IgD-negative memory B cell (primary cell): ENCODE measurements around the gene ANO2. TPM values are rescaled to one million over a fixed set of nuclear protein-coding genes. Genes with fewer than 3 reads are reported as not detected.

ENCODE experiments used
- H3K27ac Mint-ChIP-seq, 3 donors: one replicate each; pipeline ENCODE4 v1.8.0; 2020 to 2022; ENCODE audit warnings: mild to moderate bottlenecking in 3 of 3, mixed read lengths in 3 of 3, moderate library complexity in 1 of 3
- H3K27me3 Mint-ChIP-seq: one replicate; pipeline ENCODE4 v1.8.0; 2021; ENCODE audit warnings: mixed read lengths
- H3K36me3 Mint-ChIP-seq: one replicate; pipeline ENCODE4 v1.8.0; 2020; ENCODE audit warnings: mild to moderate bottlenecking, mixed read lengths
- H3K4me1 Mint-ChIP-seq, 3 donors: one replicate each; pipeline ENCODE4 v1.8.0; 2020 to 2022; ENCODE audit warnings: mixed read lengths in 3 of 3, mild to moderate bottlenecking in 1 of 3
- H3K4me3 Mint-ChIP-seq, 4 donors: one replicate each; pipeline ENCODE4 v1.8.0; 2020 to 2022; ENCODE audit warnings: mild to moderate bottlenecking in 4 of 4, mixed read lengths in 4 of 4, moderate library complexity in 3 of 4
- H3K9me3 Mint-ChIP-seq, 3 donors: one replicate each; pipeline ENCODE4 v1.8.0; 2020 to 2021; ENCODE audit warnings: mixed read lengths in 3 of 3, mild to moderate bottlenecking in 1 of 3
- polyA plus RNA-seq: library from polyadenylated mRNA; unstranded; fragments of 300-500 nt; fragmentation: Illumina TruSeq; gene quantifications from one replicate; pipeline ENCODE4 v1.2.3, GENCODE V29; 2021

ANO2 gene
- polyA plus RNA-seq, 1 donor from 2014 or later, result not detected

GRCh38 chr12:5643266-5643665 lies 301.8 kb downstream of the ANO2 start:
- H3K9me3 Mint-ChIP-seq, result peaks cover 0 to 9% (median 0%) of the 10 kb centered on the region in 3 donors
- no peaks in the 10 kb centered on the region for H3K36me3 Mint-ChIP-seq
- H3K27me3 Mint-ChIP-seq, result no peaks in the 10 kb centered on the region
- H3K4me3 Mint-ChIP-seq, result no peak overlapping the region
- H3K27ac Mint-ChIP-seq, result no peak overlapping the region
- no peaks in the 10 kb centered on the region for H3K4me1 Mint-ChIP-seq

GRCh38 chr12:5637698-5638097 lies 307.4 kb downstream of the ANO2 start:
- Mint-ChIP-seq H3K36me3 (no peaks in the 10 kb centered on the region), H3K9me3 (peaks cover 0 to 8% (median 2%) of the 10 kb centered on the region in 3 donors), H3K27me3 (peaks cover 6% of the 10 kb centered on the region), H3K4me1 (no peaks in the 10 kb centered on the region), H3K27ac (no peak overlapping the region), H3K4me3 (no peak overlapping the region)

DNA sequence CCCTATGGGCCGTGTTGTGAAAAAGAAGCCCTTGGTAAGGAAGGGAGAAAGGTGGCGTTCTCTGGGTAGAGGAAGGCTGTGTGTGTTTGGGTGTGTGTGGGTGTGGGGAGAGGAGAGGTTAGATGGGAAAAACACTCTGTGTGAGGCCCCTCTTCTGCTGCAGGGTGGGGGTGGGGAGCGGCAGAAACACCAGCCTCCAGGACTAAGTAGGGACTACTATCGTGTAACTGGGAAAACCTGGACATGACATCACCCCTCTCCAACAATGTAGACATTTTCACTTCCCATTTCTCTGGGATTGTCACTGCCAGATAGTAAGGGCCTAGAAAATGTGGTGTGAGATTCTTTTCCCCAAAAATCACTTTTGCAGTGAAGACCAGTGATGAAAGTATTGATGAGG lies 308.2 kb downstream of the ANO2 start:
- Mint-ChIP-seq H3K9me3 (peaks cover 0 to 6% (median 2%) of the 10 kb centered on the region in 3 donors), H3K27ac (no peak overlapping the region), H3K4me1 (no peaks in the 10 kb centered on the region), H3K36me3 (no peaks in the 10 kb centered on the region), H3K4me3 (no peak overlapping the region), H3K27me3 (peaks cover 6% of the 10 kb centered on the region)

DNA sequence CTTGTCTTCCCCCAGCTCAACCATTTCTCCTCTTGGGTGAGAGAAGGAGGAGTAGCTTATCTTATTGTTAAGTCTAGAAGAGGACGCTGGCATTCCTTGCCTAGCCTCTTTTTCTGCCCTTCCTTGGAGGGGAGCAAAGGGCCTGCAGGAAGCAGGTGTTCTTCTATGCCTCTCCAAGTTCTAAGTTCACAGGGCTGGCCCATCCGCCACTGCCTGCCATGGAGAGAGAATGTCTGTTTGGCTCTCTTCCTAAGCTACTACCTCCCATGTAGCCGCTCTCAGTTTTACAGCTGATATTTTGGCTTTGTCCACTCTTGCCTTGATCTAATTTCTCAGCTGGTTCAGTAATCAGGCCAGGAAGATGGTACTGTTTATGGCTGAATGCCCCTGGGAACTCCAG lies 312.0 kb downstream of the ANO2 start:
- H3K36me3 Mint-ChIP-seq, result no peaks in the 10 kb centered on the region
- no peak overlapping the region for H3K4me3 Mint-ChIP-seq
- peaks cover 9% of the 10 kb centered on the region for H3K27me3 Mint-ChIP-seq
- no peaks in the 10 kb centered on the region for H3K4me1 Mint-ChIP-seq
- peaks cover 0 to 5% (median 4%) of the 10 kb centered on the region in 3 donors for H3K9me3 Mint-ChIP-seq
- H3K27ac Mint-ChIP-seq, result no peak overlapping the region

DNA sequence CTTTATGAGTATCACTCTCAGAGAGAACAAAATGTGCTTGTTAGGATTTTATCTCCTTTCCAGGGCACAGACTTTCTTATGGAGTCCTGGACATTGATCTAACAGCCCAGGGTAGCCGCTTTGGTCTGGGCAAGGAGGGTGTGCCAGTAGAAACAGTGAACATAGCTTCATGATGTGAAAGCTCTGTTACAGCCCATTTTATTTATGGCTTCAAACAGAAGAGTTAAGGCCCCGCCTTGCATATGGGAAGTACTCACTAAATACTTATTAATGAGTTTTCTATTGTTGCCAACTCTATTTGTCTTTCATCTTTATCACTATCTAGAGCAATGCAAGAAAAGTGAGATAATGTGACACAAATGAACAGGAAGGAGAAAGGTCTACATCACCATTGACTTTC lies 312.6 kb downstream of the ANO2 start:
- Mint-ChIP-seq H3K36me3 (no peaks in the 10 kb centered on the region), H3K27me3 (peaks cover 9% of the 10 kb centered on the region), H3K4me3 (no peak overlapping the region), H3K4me1 (no peaks in the 10 kb centered on the region), H3K27ac (no peak overlapping the region), H3K9me3 (peaks cover 0 to 5% (median 4%) of the 10 kb centered on the region in 3 donors)

- Mint-ChIP-seq H3K9me3 (peaks cover 0 to 5% (median 2%) of the 10 kb centered on the region in 3 donors), H3K36me3 (no peaks in the 10 kb centered on the region), H3K4me3 (no peak overlapping the region), H3K27ac (no peak overlapping the region), H3K4me1 (no peaks in the 10 kb centered on the region), H3K27me3 (peaks cover 9% of the 10 kb centered on the region)
These were observed 313.6 kb downstream of the ANO2 start for GRCh38 chr12:5631497-5631896.

DNA sequence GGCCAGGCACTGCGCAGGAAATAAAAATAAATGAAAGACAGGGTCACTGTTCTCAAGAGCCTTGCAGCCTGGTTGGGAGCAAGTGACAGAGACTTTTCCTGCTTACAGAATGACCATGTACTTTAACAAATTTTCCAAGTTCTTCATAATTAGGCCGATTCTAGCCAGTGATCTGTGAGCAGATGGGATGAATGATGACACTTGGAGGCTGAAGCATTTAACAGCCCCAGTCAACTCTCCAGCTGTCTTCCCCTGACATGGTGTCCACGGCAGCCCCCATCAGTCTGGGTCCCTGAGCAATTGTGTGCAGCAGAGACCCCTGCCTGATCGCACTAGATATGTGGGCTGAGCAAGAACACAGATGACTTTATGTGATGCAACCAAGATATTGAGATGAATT lies 314.3 kb downstream of the ANO2 start:
- H3K27me3 Mint-ChIP-seq, result peaks cover 9% of the 10 kb centered on the region
- no peaks in the 10 kb centered on the region for H3K4me1 Mint-ChIP-seq
- no peak overlapping the region for H3K27ac Mint-ChIP-seq
- peak overlapping the region in 1 of 4 donors; percentile 24 for H3K4me3 Mint-ChIP-seq
- peaks cover 0 to 4% (median 2%) of the 10 kb centered on the region in 3 donors for H3K9me3 Mint-ChIP-seq
- H3K36me3 Mint-ChIP-seq, result no peaks in the 10 kb centered on the region

DNA sequence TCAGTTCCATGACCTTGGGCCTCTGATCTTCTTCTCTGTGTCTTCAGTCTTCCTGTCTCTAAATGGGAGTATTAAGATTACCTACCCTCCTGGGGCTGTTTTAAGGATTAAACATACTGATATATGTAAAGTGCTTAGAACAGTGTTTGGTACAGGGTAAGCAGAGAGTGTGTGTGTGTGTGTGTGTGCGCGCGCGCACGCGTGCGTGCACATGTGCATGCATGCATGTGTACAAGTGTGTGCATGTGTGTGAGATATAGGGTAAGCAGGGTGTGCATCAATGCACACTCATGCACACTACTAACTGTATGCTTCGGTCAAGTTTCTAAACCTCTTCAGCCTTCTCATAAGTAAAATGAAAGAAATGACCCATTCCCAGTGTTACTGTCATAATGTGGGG lies 316.6 kb downstream of the ANO2 start:
- H3K36me3 Mint-ChIP-seq, result peaks cover 3% of the 10 kb centered on the region
- no peak overlapping the region for H3K4me3 Mint-ChIP-seq
- H3K27me3 Mint-ChIP-seq, result peaks cover 4% of the 10 kb centered on the region
- peaks cover 0 to 2% (median 2%) of the 10 kb centered on the region in 3 donors for H3K9me3 Mint-ChIP-seq
- no peaks in the 10 kb centered on the region for H3K4me1 Mint-ChIP-seq
- peak overlapping the region in 1 of 3 donors; percentile 82 for H3K27ac Mint-ChIP-seq

- H3K4me3 Mint-ChIP-seq, result no peak overlapping the region
- H3K9me3 Mint-ChIP-seq, result peaks cover 0 to 3% (median 2%) of the 10 kb centered on the region in 3 donors
- H3K36me3 Mint-ChIP-seq, result peaks cover 3% of the 10 kb centered on the region
- H3K27me3 Mint-ChIP-seq, result peaks cover 4% of the 10 kb centered on the region
- H3K4me1 Mint-ChIP-seq, result no peaks in the 10 kb centered on the region
- H3K27ac Mint-ChIP-seq, result no peak overlapping the region
These were observed 317.9 kb downstream of the ANO2 start for GRCh38 chr12:5627053-5627630.

DNA sequence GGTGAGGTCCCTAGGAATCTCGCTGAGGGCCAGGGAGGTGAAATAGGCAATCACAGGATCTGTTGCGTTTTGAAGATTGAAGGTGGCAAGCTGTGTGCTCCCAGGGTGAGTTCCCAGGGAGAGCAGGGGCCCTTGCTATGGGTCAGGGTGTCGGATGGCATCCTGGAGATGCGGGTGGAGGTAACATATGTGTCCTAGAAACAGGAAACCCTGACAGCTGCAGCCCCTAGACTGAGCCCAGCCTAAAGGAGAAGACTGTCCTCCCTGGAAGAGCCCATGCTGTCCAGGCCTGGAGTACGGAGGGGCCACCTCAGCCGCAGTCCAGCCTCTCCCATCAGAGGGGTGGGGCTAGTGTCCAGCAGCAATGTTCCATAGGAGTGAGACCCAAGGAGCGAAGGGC lies 318.9 kb downstream of the ANO2 start:
- H3K4me3 Mint-ChIP-seq, result no peak overlapping the region
- no peak overlapping the region for H3K27ac Mint-ChIP-seq
- H3K9me3 Mint-ChIP-seq, result peaks cover 0 to 7% (median 2%) of the 10 kb centered on the region in 3 donors
- peaks cover 3% of the 10 kb centered on the region for H3K36me3 Mint-ChIP-seq
- H3K27me3 Mint-ChIP-seq, result peaks cover 8% of the 10 kb centered on the region
- no peaks in the 10 kb centered on the region for H3K4me1 Mint-ChIP-seq

DNA sequence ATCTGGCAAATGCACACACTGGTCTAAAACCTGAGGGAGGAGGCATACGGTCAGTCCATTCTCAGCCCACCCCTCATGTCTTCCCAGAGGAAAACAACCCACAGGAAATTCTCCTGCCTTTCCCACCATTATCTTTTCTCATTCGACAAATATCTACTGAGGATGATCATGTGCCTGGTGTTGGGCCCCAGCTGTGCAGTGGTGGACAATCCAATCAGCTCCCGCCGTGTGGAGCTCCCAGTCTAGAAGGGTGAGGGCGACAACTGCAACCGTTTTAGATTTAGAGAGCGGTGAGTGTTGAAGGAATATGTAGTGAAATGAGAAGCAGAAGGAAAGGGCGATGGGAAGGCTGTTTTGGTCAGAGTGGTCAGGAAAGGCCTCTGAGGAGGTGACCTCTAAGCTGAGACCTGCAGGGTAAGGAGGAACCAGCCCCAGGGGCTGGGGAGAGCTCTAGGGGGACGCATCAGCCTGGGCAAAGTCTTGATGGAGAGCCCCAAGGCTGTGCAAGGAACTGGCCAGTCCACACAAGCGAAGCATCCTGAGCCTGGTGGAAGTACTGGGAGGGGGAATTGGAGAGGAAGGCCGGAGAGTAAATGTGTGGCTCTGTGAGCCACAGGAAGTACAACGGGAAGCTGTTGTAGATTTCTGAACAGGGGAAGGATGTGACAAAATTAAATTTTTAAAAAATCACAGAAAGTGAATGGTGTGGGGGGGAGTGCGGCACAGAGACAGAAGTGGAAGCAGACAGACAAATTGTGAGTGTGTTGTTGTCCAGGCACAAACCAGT lies 320.4 kb downstream of the ANO2 start:
- Mint-ChIP-seq H3K27me3 (peaks cover 9% of the 10 kb centered on the region), H3K36me3 (peaks cover 3% of the 10 kb centered on the region), H3K27ac (no peak overlapping the region), H3K4me3 (no peak overlapping the region), H3K4me1 (no peaks in the 10 kb centered on the region), H3K9me3 (peaks cover 0 to 7% (median 2%) of the 10 kb centered on the region in 3 donors)

DNA sequence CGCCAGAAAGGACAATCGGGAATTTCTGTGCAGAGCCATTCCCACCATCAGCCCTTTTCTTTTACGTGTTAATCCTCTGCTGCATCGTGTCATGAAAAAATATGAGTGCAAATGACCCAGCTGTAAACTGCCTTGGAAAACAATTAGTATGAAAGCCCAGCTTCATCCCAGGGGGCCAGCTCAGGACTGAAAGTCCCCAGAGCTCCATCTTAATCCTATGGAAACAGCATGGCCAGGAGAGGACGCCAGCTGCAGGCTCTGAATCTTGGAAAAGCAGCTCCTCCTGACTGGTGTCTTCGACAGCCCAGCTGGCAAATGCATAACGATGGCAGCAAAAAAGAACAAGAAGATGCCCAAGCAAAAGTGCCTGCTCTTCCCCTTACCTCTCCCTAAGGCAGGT lies 321.6 kb downstream of the ANO2 start:
- H3K4me3 Mint-ChIP-seq, result no peak overlapping the region
- H3K36me3 Mint-ChIP-seq, result peaks cover 3% of the 10 kb centered on the region
- peaks cover 0 to 6% (median 2%) of the 10 kb centered on the region in 3 donors for H3K9me3 Mint-ChIP-seq
- H3K27me3 Mint-ChIP-seq, result peaks cover 6% of the 10 kb centered on the region
- no peaks in the 10 kb centered on the region for H3K4me1 Mint-ChIP-seq
- no peak overlapping the region for H3K27ac Mint-ChIP-seq

DNA sequence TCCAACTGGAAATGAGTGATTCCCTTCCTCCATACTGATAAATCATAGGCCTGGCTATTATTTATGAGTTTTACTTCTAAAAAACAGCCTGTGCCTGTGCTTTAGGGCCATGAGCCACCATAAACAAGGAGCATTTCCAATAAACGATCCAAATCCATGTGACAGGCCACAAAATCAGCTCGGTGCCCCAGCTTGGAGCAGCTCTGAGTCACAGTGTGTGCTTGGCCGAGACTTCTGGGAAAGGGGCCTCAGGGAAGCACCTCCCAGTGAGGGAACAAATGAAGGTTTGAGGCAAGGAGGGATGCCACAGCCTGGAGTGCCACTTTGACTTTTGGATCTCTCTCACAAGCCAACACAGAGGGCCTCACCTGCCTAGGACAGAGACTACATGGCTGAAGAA lies 322.8 kb downstream of the ANO2 start:
- peaks cover 6% of the 10 kb centered on the region for H3K27me3 Mint-ChIP-seq
- no peaks in the 10 kb centered on the region for H3K4me1 Mint-ChIP-seq
- no peak overlapping the region for H3K27ac Mint-ChIP-seq
- H3K4me3 Mint-ChIP-seq, result no peak overlapping the region
- peaks cover 0 to 6% (median 0%) of the 10 kb centered on the region in 3 donors for H3K9me3 Mint-ChIP-seq
- H3K36me3 Mint-ChIP-seq, result peaks cover 3% of the 10 kb centered on the region

DNA sequence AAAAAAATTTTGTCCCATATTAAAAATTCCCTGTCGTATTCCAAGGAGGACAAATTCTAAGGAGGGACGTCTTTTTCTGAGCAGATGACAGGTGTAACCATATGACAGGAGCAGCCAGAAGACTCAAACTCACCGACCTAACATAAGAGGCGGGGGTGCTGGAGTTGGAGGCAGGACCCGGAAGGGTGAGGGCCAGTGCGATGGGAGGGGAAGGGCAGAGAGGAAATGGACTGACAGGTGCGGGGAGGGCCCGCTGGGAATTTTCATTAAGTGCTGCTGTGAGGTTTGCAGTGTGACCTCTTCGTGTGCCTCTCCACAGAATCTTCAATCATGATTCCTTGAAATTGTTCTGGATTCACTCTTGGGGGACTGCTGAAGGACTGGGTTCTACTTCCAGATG lies 323.7 kb downstream of the ANO2 start:
- Mint-ChIP-seq H3K27me3 (peaks cover 6% of the 10 kb centered on the region), H3K27ac (no peak overlapping the region), H3K9me3 (peaks cover 0 to 6% (median 0%) of the 10 kb centered on the region in 3 donors), H3K4me1 (no peaks in the 10 kb centered on the region), H3K4me3 (peak overlapping the region in 1 of 4 donors; percentile 38), H3K36me3 (peaks cover 3% of the 10 kb centered on the region)

DNA sequence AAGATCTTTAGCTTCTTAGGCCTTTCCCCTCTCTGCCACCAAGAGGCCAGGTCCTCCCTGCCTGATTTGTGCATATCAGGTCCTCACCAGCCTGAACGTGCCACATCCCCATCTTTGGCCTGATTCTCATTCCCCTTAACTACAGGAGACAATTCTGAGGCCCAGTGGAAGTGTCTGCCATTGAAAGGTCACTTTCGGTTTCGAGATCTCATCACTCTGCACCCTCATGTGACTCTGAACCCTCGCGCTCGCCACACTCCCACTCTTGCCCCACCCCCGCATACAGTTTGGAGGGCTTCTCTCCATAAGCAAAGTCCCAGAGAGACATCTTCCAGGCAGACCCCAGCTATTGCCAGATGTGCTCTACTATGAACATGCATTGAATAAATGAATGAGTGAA lies 324.2 kb downstream of the ANO2 start:
- H3K9me3 Mint-ChIP-seq, result peaks cover 0 to 6% (median 0%) of the 10 kb centered on the region in 3 donors
- H3K4me3 Mint-ChIP-seq, result no peak overlapping the region
- H3K27me3 Mint-ChIP-seq, result peaks cover 6% of the 10 kb centered on the region
- H3K4me1 Mint-ChIP-seq, result no peaks in the 10 kb centered on the region
- peaks cover 3% of the 10 kb centered on the region for H3K36me3 Mint-ChIP-seq
- no peak overlapping the region for H3K27ac Mint-ChIP-seq

DNA sequence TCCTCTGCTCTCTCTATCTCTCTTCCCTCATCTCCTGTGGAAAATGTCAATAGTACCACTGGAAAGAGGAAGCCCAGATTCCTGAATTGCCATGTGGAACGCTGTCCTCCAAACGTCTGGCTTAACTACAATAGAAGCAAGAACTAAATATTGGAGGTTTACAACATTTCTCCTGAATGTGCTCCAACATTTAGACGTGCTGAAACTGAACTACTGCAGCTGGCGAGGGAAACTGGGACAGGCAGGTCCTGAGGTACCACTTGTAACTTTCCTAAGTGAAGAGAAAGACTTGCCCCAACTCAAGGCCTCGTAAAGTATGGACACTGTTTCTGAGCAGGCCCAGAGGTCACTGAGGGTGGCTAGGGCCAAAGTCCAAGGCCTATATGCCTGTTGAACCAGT lies 325.4 kb downstream of the ANO2 start:
- Mint-ChIP-seq H3K36me3 (peaks cover under 1% of the 10 kb centered on the region), H3K4me3 (no peak overlapping the region), H3K27ac (no peak overlapping the region), H3K4me1 (no peaks in the 10 kb centered on the region), H3K27me3 (peaks cover 6% of the 10 kb centered on the region), H3K9me3 (peaks cover 0 to 6% (median 0%) of the 10 kb centered on the region in 3 donors)
